HepG2 (cell line): ENCODE measurements around the gene STAM. TPM values are rescaled to one million over a fixed set of nuclear protein-coding genes. Genes with fewer than 3 reads are reported as not detected.

Experiments used
- ARNT ChIP-seq: fragments of 450-650 bp; IDR thresholded peaks from 2 replicates; pipeline ENCODE4 v1.6.1; 2017
- BHLHE40 ChIP-seq: IDR thresholded peaks from 2 replicates; pipeline ENCODE4 v1.6.1; 2011; ENCODE audit warnings: low read length, improper control_type of control experiment
- FIP1L1 ChIP-seq: fragments of 200-400 bp; formaldehyde crosslinking; IDR thresholded peaks from 2 replicates; pipeline ENCODE4 v1.6.1; 2018; ENCODE audit warnings: low read depth, mild to moderate bottlenecking, low read length, moderate library complexity, borderline replicate concordance; ENCODE audit not compliant: insufficient read depth
- GPN1 ChIP-seq: sonication (generic); formaldehyde crosslinking; IDR thresholded peaks from 2 replicates; pipeline ENCODE4 v1.5.1; 2020; ENCODE audit warnings: missing genetic modification reagents, borderline replicate concordance
- KMT2A ChIP-seq: sonication (generic); formaldehyde crosslinking; IDR thresholded peaks from 2 replicates; pipeline ENCODE4 v1.4.0; 2020; ENCODE audit warnings: missing genetic modification reagents
- ONECUT2 ChIP-seq: sonication (generic); formaldehyde crosslinking; IDR thresholded peaks from 2 replicates; pipeline ENCODE4 v1.4.0; 2020; ENCODE audit warnings: missing genetic modification reagents
- STAT5B ChIP-seq: sonication (generic); formaldehyde crosslinking; IDR thresholded peaks from 2 replicates; pipeline ENCODE4 v1.4.0; 2020; ENCODE audit warnings: missing genetic modification reagents
- ZBTB1 ChIP-seq: sonication (generic); formaldehyde crosslinking; IDR thresholded peaks from 2 replicates; pipeline ENCODE4 v1.4.0; 2020; ENCODE audit warnings: missing genetic modification reagents, borderline replicate concordance
- ZNF556 ChIP-seq: sonication (generic); formaldehyde crosslinking; IDR thresholded peaks from 2 replicates; pipeline ENCODE4 v1.4.0; 2020; ENCODE audit warnings: mild to moderate bottlenecking, missing genetic modification reagents, borderline replicate concordance
- ZNF563 ChIP-seq: sonication (generic); formaldehyde crosslinking; IDR thresholded peaks from 2 replicates; pipeline ENCODE4 v1.8.0; 2022; ENCODE audit warnings: mild to moderate bottlenecking, moderate library complexity, missing genetic modification reagents
- ZNF598 ChIP-seq: sonication (generic); formaldehyde crosslinking; IDR thresholded peaks from 2 replicates; pipeline ENCODE4 v1.5.1; 2020; ENCODE audit warnings: mild to moderate bottlenecking, missing genetic modification reagents, borderline replicate concordance
- ZNF678 ChIP-seq: sonication (generic); formaldehyde crosslinking; IDR thresholded peaks from 2 replicates; pipeline ENCODE4 v1.4.0; 2020; ENCODE audit warnings: mild to moderate bottlenecking, missing genetic modification reagents
- ZNF891 ChIP-seq: sonication (generic); formaldehyde crosslinking; IDR thresholded peaks from 2 replicates; pipeline ENCODE4 v1.5.0; 2020; ENCODE audit warnings: mild to moderate bottlenecking, missing genetic modification reagents
- ZSCAN29 ChIP-seq: sonication (generic); formaldehyde crosslinking; conservative IDR thresholded peaks from 2 replicates; pipeline ENCODE4 v1.4.0; 2020; ENCODE audit warnings: mild to moderate bottlenecking, missing genetic modification reagents
- polyA plus RNA-seq, 8 experiments: library from polyadenylated mRNA; depleted of rRNA in 3 of 8; stranded (reverse) in 7 of 8; unstranded in 1 of 8; fragments of >200 nt; fragmentation: Illumina TruSeq in 4 of 8; extraction: Trizol in 4 of 8; gene quantifications; 2 replicates each; pipeline versions ENCODE4 v1.2.1 to v1.2.3, GENCODE V29; 2011 to 2016; ENCODE audit warnings: low read depth in 4 of 8, missing spikeins in 1 of 8, mixed read lengths in 1 of 8; ENCODE audit not compliant: insufficient read depth in 1 of 8
- total RNA-seq, 5 experiments: library from RNA; depleted of rRNA; stranded (reverse); fragments of >200 nt; fragmentation: Illumina TruSeq; extraction: Trizol; gene quantifications; 2 replicates each; pipeline ENCODE4 v1.2.3, GENCODE V29; 2016; ENCODE audit warnings: low read depth in 1 of 5
- TF ChIP-seq, protein P1 (sequence below): sonication (generic); formaldehyde crosslinking; IDR thresholded peaks from 2 replicates; pipeline ENCODE4 v1.4.0; 2020; ENCODE audit warnings: mild to moderate bottlenecking, missing genetic modification reagents
- TF ChIP-seq, protein P2 (sequence below): IDR thresholded peaks from 2 replicates; pipeline ENCODE4 v1.6.1; 2016; ENCODE audit warnings: low read depth, missing genetic modification reagents, missing compliant biosample characterization
- TF ChIP-seq, protein P3 (sequence below): IDR thresholded peaks from 2 replicates; pipeline ENCODE4 v1.6.1; 2016; ENCODE audit warnings: mild to moderate bottlenecking
- TF ChIP-seq, protein P4 (sequence below): sonication (generic); formaldehyde crosslinking; IDR thresholded peaks from 2 replicates; pipeline ENCODE4 v1.8.1; 2023; ENCODE audit warnings: missing genetic modification reagents, inconsistent platforms, borderline replicate concordance

Gene STAM
- total and polyA plus RNA-seq, 2 of the 13 experiments (the other 11 are each of a cell fraction or from before 2014, with no cell fraction given): 19.5 to 25.1 TPM

DNA sequence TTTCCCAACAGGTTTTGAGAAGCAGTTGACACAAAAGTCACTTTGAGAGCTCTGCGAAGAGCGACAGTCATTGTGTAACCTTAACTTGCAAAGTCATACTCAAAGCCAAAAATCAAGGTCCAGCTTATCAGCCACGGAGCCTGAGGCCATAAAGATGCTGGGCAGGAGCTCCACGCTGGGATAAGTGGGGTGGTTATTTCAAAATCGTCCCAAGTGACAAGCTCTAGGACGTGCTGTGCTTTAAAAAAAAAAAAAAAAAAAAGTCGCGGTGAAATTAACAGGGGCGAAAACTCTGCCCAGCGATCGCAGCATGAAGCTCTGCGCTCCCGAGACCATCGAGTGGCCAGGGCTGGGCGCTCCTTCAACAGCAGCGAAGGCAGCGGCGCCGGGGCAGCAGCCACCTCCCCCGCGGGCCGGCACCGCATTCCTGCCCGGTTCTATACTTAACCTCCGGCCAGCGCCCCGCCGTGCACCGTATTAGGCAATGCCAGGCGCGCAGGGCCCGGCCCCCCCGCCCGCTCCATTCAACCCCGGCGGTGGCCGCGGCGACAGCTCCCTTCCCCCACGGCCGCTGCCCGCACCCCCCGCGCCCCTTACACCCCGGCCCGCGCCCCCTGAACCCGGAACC lies 27.4 kb upstream of the STAM start (continued):
- TF ChIP-seq ZNF678 (CRISPR knock-in tag) (no peak), ZNF563 (CRISPR knock-in tag) (no peak), ZNF556 (no peak), STAT5B (CRISPR knock-in tag) (no peak), ZNF598 (CRISPR knock-in tag) (no peak), KMT2A (CRISPR knock-in tag) (peak; percentile 55; the same call in 1 of the 2 replicates), FIP1L1 (no peak), GPN1 (CRISPR knock-in tag) (no peak), ZSCAN29 (CRISPR knock-in tag) (no peak), ARNT (no peak), ONECUT2 (CRISPR knock-in tag) (no peak), BHLHE40 (no peak), ZBTB1 (CRISPR knock-in tag) (no peak), ZNF891 (CRISPR knock-in tag) (no peak; the same call in 1 of the 2 replicates)
- TF ChIP-seq, protein P1, sequence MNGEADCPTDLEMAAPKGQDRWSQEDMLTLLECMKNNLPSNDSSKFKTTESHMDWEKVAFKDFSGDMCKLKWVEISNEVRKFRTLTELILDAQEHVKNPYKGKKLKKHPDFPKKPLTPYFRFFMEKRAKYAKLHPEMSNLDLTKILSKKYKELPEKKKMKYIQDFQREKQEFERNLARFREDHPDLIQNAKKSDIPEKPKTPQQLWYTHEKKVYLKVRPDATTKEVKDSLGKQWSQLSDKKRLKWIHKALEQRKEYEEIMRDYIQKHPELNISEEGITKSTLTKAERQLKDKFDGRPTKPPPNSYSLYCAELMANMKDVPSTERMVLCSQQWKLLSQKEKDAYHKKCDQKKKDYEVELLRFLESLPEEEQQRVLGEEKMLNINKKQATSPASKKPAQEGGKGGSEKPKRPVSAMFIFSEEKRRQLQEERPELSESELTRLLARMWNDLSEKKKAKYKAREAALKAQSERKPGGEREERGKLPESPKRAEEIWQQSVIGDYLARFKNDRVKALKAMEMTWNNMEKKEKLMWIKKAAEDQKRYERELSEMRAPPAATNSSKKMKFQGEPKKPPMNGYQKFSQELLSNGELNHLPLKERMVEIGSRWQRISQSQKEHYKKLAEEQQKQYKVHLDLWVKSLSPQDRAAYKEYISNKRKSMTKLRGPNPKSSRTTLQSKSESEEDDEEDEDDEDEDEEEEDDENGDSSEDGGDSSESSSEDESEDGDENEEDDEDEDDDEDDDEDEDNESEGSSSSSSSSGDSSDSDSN (CRISPR knock-in tag): peak; percentile 61; the same call in 1 of the 2 replicates
- TF ChIP-seq, protein P2, sequence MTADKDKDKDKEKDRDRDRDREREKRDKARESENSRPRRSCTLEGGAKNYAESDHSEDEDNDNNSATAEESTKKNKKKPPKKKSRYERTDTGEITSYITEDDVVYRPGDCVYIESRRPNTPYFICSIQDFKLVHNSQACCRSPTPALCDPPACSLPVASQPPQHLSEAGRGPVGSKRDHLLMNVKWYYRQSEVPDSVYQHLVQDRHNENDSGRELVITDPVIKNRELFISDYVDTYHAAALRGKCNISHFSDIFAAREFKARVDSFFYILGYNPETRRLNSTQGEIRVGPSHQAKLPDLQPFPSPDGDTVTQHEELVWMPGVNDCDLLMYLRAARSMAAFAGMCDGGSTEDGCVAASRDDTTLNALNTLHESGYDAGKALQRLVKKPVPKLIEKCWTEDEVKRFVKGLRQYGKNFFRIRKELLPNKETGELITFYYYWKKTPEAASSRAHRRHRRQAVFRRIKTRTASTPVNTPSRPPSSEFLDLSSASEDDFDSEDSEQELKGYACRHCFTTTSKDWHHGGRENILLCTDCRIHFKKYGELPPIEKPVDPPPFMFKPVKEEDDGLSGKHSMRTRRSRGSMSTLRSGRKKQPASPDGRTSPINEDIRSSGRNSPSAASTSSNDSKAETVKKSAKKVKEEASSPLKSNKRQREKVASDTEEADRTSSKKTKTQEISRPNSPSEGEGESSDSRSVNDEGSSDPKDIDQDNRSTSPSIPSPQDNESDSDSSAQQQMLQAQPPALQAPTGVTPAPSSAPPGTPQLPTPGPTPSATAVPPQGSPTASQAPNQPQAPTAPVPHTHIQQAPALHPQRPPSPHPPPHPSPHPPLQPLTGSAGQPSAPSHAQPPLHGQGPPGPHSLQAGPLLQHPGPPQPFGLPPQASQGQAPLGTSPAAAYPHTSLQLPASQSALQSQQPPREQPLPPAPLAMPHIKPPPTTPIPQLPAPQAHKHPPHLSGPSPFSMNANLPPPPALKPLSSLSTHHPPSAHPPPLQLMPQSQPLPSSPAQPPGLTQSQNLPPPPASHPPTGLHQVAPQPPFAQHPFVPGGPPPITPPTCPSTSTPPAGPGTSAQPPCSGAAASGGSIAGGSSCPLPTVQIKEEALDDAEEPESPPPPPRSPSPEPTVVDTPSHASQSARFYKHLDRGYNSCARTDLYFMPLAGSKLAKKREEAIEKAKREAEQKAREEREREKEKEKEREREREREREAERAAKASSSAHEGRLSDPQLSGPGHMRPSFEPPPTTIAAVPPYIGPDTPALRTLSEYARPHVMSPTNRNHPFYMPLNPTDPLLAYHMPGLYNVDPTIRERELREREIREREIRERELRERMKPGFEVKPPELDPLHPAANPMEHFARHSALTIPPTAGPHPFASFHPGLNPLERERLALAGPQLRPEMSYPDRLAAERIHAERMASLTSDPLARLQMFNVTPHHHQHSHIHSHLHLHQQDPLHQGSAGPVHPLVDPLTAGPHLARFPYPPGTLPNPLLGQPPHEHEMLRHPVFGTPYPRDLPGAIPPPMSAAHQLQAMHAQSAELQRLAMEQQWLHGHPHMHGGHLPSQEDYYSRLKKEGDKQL (CRISPR knock-in tag): no peak
- TF ChIP-seq, protein P3, sequence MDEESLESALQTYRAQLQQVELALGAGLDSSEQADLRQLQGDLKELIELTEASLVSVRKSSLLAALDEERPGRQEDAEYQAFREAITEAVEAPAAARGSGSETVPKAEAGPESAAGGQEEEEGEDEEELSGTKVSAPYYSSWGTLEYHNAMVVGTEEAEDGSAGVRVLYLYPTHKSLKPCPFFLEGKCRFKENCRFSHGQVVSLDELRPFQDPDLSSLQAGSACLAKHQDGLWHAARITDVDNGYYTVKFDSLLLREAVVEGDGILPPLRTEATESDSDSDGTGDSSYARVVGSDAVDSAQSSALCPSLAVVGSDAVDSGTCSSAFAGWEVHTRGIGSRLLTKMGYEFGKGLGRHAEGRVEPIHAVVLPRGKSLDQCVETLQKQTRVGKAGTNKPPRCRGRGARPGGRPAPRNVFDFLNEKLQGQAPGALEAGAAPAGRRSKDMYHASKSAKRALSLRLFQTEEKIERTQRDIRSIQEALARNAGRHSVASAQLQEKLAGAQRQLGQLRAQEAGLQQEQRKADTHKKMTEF (CRISPR knock-in tag): peak; percentile 2; the same call in 1 of the 2 replicates
- TF ChIP-seq, protein P4, sequence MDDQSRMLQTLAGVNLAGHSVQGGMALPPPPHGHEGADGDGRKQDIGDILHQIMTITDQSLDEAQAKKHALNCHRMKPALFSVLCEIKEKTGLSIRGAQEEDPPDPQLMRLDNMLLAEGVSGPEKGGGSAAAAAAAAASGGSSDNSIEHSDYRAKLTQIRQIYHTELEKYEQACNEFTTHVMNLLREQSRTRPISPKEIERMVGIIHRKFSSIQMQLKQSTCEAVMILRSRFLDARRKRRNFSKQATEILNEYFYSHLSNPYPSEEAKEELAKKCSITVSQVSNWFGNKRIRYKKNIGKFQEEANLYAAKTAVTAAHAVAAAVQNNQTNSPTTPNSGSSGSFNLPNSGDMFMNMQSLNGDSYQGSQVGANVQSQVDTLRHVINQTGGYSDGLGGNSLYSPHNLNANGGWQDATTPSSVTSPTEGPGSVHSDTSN: no peak
